ENCODE measurements around the gene CXCL10.

GRCh38 chr4:76058888-76059426 is 35.7 kb upstream of the CXCL10 start:
- TF ChIP-seq CTCF (IDR thresholded peaks at IDR 0.05) = no peak
- TF ChIP-seq EP300 (IDR thresholded peaks at IDR 0.05) = no peak
- no peak for TF ChIP-seq POLR2A (IDR thresholded peaks at IDR 0.05)

Data from suprapubic skin (tissue), 3 donors.